Right lobe of liver (tissue), 4 donors: ENCODE results near the gene CRTC1.

Source experiments
- POLR2A ChIP-seq: fragments of 450-650 bp; IDR thresholded peaks from one replicate; pipeline ENCODE4 v1.6.1; 2017; ENCODE audit warnings: antibody characterized with exemption, mild to moderate bottlenecking
- TF ChIP-seq, protein P1 (sequence below), 4 donors: fragments of 200-600 bp in 3 of 4; fragments of 450-650 bp in 1 of 4; IDR thresholded peaks; one replicate each; pipeline versions ENCODE4 v1.5.1 to v1.8.0; 2016 to 2022; ENCODE audit warnings: antibody characterized with exemption in 4 of 4, mild to moderate bottlenecking in 2 of 4
- donor health status: DM: no; HTN: no; CAD: no.
- donor health status: DM: no; HTN: no; CAD: no.
- donor health status: DM: no; HTN: yes; CAD: no.

- TF ChIP-seq, protein P1, sequence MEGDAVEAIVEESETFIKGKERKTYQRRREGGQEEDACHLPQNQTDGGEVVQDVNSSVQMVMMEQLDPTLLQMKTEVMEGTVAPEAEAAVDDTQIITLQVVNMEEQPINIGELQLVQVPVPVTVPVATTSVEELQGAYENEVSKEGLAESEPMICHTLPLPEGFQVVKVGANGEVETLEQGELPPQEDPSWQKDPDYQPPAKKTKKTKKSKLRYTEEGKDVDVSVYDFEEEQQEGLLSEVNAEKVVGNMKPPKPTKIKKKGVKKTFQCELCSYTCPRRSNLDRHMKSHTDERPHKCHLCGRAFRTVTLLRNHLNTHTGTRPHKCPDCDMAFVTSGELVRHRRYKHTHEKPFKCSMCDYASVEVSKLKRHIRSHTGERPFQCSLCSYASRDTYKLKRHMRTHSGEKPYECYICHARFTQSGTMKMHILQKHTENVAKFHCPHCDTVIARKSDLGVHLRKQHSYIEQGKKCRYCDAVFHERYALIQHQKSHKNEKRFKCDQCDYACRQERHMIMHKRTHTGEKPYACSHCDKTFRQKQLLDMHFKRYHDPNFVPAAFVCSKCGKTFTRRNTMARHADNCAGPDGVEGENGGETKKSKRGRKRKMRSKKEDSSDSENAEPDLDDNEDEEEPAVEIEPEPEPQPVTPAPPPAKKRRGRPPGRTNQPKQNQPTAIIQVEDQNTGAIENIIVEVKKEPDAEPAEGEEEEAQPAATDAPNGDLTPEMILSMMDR (IDR thresholded peaks at IDR 0.05), result no peak
- TF ChIP-seq POLR2A, result no peak
Observed at GRCh38 chr19:18683958-18684641, 620 bp downstream of the CRTC1 start.
